HG02678 (cell line): ENCODE data around the gene GDF3.
"Not testable (repeated sequence)": the region's sequence is repeated elsewhere in the genome, so short reads cannot be mapped to it uniquely, and the experiment has no call there.

Experiments used
- ATAC-seq: cut with Tn5 transposase; IDR thresholded peaks from one replicate; pipeline ENCODE4 v1.9.1; 2021; ENCODE audit warnings: mild to moderate bottlenecking, moderate library complexity; ENCODE audit not compliant: unreplicated experiment

GDF3 gene

DNA sequence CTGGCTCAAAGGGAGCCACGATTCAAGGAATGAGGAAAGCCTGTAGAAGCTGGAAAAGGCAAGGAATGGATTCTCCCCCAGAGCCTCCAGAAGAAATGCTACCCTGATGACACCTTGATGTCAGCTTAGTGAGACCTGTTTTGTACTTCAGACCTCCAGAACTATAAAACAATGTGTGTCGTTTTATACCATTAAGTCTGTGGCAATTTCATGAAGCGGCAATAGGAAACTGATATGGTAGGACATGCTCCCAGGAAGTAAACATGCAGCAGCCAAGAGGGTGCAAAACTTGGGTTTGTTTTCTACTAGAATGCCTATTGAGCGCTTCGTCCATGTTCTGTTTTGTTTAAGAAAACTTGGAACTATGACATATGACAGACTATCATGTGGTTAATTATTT lies 27.4 kb downstream of the GDF3 start:
- no peak for ATAC-seq

DNA sequence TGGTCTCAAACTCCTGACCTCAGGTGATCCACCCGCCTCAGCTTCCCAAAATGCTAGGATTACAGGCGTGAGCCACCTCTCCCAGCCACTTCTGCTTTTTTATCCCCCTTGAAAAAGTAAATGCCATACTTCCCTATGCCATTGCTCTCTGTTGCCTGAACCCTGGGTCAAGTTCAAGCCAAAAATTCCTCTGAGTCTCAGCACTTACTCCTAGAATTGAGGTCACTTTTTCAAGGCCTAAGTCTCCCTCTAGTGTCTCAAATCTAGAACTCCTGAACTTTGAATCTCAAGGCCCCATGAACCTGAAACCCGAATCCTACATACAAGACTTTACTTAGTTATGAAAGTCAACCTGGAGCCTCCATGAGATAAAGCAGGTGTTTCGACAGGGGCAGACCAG lies 28.4 kb downstream of the GDF3 start:
- ATAC-seq: no peak

GRCh38 chr12:7666595-7666994 lies 29.0 kb downstream of the GDF3 start:
- no peak for ATAC-seq

GRCh38 chr12:7661741-7662140 lies 33.8 kb downstream of the GDF3 start:
- ATAC-seq: no peak

- no peak for ATAC-seq
These were observed 39.5 kb downstream of the GDF3 start for GRCh38 chr12:7656121-7656520.

DNA sequence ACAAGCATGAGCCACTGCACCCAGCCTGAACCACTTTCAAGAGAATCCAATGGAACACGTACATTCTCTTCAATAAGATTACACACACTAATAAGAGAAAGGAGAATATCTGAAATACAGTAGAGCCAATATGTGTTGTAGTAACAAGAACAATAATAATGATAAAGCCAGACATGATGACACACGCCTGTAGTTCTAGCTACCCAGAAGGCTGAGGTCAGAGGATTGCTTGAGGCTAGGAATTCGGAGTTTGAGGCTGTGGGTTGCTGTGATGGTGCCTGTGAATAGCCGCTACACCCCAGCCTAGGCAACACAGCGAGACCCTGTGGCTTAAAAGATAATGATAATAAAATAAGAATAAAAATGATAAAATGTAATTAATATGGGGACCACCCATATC lies 45.5 kb downstream of the GDF3 start:
- no peak for ATAC-seq

GRCh38 chr12:7647071-7647470 lies 48.5 kb downstream of the GDF3 start:
- no peak for ATAC-seq

DNA sequence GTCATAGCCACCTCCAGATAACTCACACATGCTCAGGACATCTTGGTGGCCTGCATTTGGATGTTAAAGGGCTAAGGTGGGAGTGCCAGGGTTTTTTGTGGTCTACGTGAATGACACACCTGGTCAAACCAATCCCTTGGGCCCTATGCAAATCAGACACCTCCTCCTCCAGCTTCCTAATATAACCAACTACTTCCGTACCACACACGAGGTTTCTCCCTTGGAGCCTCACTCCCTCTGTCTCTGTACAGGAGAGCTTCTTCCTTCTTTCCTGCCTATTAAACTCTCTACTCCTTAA lies 49.4 kb downstream of the GDF3 start:
- ATAC-seq: no peak

DNA sequence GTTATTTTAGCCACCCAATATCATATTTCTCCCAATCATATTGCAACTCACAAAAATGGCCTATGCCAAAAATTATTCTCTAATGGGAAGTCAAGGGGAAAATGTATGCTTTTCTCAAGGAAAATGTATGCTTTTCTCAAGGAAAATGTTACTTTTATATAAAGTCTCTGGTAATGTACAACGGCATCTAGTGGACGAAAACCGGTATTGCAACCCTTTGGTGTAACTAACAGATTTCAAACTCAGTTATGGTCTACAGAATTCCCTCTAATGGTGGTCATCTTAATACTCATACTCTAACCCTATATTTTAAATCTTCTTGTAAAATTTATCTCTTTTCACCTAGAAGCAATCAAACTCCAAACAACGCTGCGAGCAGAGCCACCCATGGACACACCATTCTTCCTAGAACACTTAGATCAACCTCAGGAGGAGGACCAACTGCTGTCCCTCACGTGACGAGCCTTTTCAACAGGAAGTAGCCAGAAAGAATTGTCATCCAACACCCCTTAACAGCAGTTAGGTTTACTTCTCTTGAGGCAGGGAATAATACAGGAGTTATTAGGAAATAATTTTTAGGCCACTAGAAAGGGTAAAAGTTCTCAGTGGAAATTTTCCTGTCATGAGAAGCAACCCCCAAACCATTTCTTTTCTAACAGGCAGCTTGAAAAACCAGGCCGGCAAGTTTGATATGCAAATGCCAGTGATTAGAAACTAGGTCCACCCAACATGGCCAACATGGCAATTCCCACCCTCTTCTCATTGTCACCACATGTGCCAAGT lies 50.0 kb downstream of the GDF3 start:
- no peak for ATAC-seq

DNA sequence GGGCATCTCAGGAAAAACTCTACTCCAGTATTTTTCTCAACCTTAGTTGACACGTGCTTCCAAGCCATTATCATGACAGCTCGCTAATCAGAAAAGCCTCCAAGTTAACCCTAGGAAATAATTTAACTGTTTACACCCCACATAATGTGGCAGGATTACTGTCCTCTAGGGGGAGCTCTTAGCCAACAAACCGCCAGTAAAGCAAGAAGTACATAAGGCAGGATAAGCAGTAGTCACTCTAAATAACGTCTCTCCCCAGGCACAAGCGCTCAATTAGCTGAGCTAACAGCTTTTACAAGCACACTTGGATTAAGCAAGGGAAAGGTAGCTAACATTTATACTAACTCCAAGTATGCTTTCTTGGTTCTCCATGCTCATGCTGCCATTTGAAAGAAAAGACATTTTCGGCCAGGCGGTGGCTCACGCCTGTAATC lies 52.7 kb downstream of the GDF3 start:
- ATAC-seq: no peak

- ATAC-seq: no peak
These were observed 53.3 kb downstream of the GDF3 start for GRCh38 chr12:7642287-7642686.

DNA sequence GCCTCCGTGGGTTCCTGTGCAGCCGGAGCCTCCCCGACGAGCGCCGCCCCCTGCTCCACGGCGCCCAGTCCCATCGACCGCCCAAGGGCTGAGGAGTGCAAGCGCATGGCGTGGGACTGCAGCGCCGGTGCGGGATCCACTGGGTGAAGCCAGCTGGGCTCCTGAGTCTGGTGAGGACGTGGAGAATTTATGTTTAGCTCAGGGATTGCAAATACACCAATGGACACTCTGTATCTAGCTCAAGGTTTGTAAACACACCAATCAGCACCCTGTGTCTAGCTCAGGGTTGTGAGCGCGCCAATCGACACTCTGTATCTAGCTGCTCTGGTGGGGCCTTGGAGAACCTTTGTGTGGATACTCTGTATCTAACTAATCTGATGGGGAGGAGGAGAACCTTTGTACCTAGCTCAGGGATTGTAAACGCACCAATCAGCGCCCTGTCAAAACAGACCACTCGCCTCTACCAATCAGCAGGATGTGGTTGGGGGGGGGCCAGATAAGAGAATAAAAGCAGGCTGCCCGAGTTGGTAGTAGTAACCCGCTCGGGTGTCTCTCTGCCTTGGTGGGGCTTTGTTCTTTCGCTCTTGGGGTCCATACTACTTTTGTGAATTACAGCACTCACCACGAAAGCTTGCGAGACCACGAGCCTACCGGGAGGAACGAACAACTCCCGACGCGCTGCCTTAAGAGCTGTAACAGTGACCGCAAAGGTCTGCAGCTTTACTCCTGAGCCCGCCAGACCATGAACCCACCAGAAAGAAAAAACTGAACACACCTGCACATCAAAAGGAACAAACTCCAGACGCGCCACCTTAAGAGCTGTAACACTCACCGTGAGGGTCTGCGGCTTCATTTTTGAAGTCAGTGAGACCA lies 55.2 kb downstream of the GDF3 start:
- ATAC-seq: not testable (repeated sequence)
